Measurements from ENCODE around the gene MACROD2.
"Not testable (repeated sequence)": the region's sequence is repeated elsewhere in the genome, so short reads cannot be mapped to it uniquely, and the experiment has no call there.

MACROD2 gene

DNA sequence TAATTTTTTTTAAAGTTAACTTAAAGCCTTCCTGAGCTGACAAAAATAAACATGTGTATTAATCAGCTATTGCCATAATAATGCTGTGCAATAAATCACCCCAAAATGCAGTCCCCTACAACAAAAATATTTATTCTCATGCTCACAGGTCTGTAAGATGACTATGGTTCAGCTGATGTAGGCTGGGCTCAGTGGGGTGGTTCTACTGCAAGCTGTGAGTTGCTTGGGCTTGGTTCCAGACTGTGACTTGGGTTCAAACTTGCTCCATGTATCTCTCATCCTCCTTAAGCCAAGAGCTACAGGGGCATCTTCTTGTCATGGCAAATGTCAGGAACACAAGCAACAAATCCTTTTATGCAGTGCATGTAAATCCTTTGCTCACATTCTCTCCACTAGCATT, 1933.6 kb downstream of the MACROD2 start:
- DNase-seq (ENCODE audit: extremely low read depth in 1 of 2, low read depth in 1 of 2): no peak

DNA sequence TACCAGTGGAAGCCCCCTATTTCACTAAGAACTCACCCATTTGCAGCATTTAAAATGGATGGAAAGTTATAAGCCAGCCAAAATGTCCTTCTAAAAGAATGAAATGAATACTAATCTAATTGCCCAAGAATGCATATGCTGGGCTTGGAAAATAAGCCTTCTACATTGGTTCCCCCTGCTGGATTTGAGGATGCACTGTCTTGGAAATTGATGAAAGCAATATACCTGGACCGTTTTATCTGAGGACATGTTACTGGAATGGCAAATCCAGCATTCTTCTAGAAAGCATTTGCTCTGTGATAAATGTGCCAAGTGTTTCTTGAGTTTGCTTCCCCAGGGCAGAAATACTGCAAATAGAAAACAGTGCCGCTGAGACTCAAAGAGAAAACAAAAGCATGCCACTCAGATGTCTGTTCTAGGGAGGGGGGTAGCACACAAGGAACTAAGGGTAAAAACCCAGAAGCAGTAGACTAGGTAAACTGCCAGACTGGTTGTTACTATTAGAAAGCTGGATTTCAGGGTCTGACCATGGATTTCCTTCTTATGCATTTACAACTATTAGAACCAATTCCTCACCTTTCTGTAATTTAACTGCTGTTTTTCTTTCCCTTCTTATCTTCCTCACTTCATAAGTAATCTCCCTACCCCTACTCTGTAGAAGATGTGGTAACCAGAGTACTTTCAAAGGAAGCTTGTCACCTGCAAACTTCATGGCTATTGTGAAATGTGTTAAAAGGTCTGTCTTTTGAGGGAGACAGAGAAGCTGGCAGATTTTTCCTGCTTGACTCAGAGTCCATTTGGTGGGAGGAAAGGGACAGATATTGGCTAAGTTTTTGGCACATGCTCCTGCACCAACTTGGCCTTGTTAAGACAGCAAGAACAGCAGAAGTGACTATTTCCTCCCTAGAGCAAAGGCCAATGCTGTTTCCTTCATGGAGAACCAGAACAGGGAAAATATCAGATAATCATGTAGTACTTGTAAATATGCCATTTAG, 1935.3 kb downstream of the MACROD2 start:
- DNase-seq (ENCODE audit: extremely low read depth in 1 of 2, low read depth in 1 of 2): no peak

DNA sequence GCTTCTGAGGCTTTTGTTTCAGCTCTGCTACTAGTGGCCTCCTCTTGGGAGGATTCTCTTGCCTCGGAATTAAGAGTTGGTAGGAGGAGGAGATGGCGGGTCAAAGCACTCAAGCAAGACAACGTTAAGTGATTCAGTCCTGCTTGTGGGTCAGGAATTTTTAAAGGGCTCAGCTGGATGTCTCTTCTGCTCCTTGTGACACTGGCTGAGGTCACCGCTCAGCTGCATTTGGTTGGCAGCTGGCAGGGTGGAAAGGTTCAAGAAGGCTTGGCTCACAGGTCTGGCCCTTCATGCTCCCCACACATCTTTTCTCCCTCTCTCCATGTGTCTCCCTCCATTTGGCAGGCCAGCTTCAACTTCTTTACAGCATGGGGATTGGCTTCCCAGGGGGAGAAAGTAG, 1936.6 kb downstream of the MACROD2 start:
- no peak for DNase-seq (ENCODE audit: extremely low read depth in 1 of 2, low read depth in 1 of 2)

DNA sequence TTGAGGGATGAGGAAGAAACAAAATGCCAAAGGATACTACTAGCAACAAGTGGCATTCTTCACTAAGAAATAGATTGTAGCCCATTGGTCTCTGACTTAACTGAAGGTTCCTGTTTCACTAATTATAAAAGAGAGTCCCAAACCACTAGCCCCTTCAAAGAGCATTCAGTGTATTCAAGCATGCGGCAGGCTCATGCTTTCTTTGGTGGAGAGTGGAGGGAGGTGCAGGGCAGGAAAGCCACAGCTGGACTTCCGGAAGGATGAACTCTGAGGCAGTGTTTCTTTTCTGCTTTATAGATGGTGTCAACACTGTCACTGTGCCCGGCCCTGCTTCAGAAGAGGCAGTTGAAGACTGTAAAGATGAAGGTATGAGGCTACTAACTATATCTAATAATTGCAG, 1941.9 kb downstream of the MACROD2 start:
- DNase-seq (ENCODE audit: extremely low read depth in 1 of 2, low read depth in 1 of 2): no peak

DNA sequence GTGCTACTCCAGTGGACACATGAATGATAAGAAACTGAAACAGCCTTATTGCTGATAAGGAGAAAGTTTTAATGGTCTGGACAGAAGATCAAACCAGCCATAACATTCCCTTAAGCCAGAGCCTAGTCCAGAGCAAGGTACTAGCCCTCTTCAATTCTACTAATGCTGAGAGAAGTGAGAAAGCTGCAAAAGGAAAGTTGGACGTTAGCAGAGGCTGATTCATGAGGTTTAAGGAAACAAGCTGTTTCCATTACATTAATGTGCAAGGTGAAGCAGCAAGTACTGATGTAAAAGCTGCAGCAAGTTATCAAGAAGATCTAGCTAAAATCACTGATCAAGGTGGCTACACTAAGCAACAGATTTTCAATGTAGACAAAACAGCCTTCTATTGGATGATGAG, 1943.5 kb downstream of the MACROD2 start:
- no peak for DNase-seq (ENCODE audit: extremely low read depth in 1 of 2, low read depth in 1 of 2)

DNA sequence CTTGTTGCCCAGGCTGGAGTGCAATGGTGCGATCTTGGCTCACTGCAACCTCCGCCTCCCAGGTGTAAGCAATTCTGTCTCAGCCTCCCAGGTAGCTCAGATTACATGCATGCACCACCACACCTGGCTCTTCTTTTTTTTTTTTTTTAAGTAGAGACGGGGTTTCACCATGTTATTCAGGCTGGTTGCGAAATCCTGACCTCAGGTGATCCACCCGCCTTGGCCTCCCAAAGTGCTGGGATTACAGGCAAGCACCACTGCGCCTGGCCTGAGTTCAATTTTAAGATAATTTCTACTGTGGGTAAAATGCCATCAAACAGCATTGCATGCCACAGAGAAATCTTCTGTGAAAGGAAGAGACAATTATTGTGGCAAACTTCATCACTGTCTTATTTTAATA, 1944.8 kb downstream of the MACROD2 start:
- no peak for DNase-seq (ENCODE audit: extremely low read depth in 1 of 2, low read depth in 1 of 2)

DNA sequence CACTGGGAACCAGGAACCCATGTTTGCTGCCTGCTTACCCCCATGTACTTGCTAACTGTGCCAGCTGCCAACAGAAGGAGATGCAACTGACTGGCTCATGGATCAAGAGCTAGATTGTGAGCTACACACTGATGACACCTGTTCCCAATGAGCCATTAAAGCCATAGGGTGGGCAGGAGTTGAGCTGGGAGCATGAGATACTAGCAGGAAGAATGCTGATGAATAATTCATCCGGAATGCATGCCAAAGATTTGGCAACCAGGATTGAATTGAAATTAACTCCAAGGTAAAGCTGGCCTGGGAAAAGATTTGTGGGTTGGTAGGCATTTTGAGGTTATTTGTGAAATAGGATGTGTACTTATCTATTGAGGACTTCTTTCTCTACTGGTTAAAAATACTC, 1946.8 kb downstream of the MACROD2 start:
- no peak for DNase-seq (ENCODE audit: extremely low read depth in 1 of 2, low read depth in 1 of 2)

DNA sequence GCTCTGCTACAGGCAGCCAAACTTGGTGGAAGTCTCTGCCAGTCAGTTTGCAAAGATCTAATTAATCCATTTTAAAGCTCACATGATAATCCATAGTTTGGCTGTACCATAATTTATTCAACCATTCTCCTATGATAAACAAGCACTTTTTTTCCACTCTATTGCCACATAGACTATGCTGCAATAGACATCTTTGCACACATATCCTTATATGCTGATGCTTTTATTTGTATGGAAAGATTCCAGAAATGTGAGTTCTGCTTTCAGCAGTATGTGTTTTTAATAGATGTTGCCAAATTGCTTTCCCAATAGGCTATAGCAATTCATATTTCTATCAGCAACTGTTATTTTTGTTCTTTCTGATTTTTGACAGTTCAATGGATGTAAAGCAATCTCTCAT, 1950.0 kb downstream of the MACROD2 start:
- DNase-seq (ENCODE audit: extremely low read depth in 1 of 2, low read depth in 1 of 2): no peak

DNA sequence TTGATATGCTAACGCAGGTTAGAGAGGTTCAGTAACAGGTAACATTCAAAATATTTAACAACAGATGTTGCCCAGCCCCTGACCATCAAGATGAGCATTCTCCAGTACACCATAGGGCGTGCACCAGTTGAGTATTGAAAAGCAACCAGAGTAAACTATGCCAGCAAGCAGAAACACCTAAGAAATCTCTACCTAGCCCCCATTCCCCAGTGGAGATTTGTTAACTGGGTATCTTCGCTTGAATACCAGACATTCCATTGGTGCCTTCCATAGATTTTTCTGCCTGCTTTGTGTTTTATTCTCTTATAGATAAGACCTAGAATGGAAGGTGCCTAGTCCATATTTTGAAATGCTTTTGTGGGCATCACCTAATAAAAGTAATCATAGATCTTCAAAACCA, 1954.1 kb downstream of the MACROD2 start:
- DNase-seq (ENCODE audit: extremely low read depth in 1 of 2, low read depth in 1 of 2): no peak

DNA sequence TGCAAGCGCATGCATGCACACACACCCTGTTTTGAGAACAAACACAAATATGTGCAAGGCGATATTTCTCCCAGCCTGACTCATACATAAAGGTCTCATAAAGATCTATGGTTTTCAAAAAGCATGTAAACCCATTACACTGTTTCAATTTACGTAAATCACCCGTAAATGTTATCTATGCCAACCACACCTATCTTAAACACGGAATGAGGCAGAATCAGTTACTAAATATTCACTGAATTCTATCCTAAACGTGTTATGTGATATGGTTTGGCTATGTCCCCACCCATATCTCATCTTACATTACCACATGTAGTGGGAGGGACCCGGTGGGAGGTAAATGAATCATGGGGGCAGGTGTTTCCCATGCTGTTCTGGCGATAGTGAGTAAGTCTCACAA, 1956.3 kb downstream of the MACROD2 start:
- DNase-seq (ENCODE audit: extremely low read depth in 1 of 2, low read depth in 1 of 2): no peak

DNA sequence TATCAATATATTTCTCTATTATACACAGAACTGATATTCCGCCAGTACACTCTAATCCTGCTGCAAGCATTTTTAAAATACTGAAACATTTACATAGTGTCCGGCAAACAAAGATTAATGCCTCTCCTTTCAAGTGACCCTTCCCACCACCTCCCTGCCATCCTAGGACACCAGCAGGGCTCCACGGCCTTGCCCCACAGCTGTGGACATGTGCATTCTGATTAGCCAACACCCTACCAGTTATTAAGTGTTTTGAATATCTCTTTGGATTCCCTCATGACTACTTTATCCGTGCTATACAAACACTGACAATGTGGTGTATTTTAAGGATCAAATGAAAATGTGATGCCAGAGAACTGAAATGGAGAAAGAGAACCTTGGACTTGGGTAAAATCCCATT, 1962.8 kb downstream of the MACROD2 start:
- no peak for DNase-seq (ENCODE audit: extremely low read depth in 1 of 2, low read depth in 1 of 2)

DNA sequence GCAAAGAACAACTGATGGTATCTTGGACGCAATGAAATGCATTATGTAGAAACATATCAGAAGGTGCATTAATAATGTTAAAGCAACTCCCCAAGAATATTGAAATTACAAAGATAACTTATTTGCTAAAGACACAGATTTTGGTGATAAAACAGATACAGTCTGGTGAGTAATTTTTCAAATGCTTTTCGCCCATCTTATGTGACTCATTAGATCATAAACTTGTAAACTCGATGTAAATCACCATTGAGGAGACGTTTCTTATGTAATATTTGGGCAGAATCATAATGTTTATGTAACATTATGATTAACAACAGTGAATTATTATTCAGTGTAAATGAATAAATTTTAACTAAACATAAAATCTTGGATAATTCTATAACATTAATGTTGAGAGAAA, 1969.8 kb downstream of the MACROD2 start:
- no peak for DNase-seq (ENCODE audit: extremely low read depth in 1 of 2, low read depth in 1 of 2)

DNA sequence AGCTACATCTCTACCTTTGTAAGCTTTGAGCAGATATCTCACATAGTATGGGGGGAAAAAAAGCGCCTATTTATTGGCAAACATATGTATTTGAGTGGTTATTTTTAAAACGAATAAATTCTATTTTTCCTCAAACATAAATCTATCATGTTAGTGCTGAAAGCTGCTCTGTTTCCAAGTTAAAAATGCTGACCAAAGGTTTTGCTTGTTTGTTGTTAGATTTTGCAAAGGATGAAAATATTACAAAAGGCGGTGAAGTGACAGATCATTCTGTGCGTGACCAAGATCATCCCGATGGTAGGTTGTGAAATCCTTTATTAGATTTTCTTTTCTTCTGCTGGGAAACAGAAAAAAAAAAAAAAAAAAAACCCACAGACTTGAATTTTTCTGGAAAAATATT, 1972.0 kb downstream of the MACROD2 start:
- no peak for DNase-seq (ENCODE audit: extremely low read depth in 1 of 2, low read depth in 1 of 2)

DNA sequence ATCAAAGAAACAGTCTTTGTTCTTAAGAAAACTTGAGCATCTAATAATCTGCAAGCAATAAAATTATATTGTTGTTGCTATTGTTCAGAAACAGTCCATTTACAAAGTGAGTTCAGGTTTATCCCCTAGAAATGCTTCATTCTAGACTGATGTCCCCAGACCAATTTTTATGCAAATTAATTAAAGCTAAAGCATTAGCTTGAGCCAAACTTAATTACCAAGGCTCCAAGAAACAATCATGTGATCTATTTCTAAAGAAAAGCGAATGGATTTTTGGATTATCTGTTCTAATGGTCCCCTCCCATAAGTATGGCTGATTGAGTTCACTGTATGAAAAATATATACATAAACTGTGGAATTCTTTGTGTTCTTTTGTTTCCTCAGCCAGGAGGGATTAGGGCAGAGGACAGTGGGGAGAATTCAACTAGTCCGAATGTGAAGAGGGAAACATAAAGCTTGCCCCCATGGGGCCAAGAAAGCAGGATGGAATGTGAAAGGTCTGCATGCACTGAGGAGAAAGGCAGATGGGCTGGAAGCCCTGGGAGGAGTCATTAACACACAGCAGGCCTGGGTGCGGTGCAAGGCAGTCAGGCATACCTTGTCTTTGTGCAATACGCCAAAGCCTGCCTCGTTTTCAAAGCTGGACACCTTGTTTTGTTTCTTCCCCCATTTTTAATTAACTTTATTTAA, 1980.9 kb downstream of the MACROD2 start:
- DNase-seq (ENCODE audit: extremely low read depth in 1 of 2, low read depth in 1 of 2): no peak

DNA sequence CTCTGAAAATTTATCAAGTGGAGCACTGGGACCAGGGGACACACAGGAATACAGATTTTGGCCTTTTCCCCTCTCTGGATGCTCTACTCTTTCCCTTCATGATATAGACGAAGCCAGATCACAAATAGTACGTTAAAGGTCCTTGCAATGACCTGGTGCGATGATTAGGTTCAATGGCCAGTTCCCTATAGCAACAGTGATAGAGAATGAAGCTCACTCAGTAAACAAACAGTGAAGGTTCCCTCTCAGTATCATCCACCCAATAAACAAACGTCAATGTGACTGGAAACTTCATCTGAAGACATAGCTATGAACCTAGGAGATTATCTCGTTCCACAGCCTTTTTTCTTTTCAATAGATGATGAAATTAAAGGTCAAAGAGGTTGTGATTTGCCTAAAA, 1981.7 kb downstream of the MACROD2 start:
- no peak for DNase-seq (ENCODE audit: extremely low read depth in 1 of 2, low read depth in 1 of 2)

DNA sequence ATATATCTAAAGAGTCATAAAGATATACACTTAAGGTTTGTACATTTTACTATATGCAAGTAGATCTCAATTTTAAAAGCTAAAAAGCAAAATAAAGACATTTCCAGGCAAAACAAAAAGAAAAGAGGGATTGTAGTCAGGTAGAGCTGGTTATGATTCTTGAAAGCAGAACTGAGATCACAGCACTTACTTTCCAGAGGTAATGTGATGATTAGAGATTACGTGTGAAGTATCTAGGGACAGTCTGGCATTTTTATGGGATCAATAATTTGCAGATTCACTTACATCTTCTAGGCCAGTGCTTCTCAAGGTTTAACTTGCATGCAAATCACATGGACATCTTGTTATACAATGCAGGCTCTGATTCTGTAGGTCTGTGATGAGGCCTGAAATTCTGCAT, 1982.4 kb downstream of the MACROD2 start:
- no peak for DNase-seq (ENCODE audit: extremely low read depth in 1 of 2, low read depth in 1 of 2)

DNA sequence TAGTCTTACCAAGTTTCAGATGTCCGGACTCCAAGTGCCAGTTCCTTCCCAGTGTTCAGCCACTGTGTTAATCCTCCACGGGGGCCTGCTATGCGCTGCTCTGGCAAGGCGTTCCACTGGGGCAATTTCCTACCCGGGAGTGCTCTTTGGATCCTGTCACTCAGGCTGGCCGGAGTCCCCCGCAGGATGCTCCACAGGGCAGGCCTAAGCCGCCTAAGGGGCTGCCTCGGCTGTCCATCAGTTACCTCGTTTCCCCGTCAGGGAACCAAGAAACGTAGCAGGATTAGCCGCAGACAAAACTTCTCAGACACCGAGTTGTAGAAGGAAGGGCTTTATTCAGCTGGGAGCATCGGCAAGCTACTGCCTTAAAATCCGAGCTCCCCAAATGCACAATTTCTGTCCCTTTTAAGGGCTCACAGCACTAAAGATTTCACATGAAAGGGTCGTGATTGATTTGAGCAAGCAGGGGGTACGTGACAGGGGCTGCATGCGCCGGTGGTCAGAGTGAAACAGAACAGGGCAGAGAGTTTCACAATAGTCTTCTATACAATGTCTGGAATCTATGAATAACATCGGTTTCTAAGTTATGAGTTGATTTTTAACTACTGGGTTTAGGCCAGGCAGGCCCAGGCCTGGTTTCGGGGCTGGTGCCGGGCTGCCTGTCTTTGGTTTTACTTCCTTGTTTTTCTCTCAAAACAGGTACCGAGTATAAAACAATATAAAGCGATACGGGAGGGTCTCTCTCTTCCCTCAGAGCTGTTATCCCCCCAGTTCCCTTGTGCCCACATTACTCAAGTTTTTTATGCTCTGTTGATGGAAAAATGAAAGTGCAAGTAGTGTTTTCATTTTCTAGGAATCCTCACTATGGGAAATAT, 1990.4 kb downstream of the MACROD2 start:
- DNase-seq (ENCODE audit: extremely low read depth in 1 of 2, low read depth in 1 of 2): not testable (repeated sequence)

DNA sequence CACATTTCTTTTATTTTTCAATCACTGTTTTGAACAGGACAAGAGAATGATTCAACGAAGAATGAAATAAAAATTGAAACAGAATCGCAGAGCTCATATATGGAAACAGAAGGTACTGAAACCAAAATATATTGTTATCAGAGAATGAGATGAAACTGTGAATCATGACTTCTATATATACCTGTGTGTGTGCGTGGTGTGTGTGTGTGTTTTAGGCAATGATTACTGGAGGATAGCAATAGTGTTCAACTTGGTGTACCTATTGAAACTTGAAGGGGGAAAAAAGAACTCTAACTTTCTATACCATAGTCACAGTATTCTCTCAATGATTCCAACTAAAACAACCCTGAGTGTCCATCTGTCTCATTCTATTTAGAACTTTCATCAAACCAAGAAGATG, 1991.4 kb downstream of the MACROD2 start:
- no peak for DNase-seq (ENCODE audit: extremely low read depth in 1 of 2, low read depth in 1 of 2)

DNA sequence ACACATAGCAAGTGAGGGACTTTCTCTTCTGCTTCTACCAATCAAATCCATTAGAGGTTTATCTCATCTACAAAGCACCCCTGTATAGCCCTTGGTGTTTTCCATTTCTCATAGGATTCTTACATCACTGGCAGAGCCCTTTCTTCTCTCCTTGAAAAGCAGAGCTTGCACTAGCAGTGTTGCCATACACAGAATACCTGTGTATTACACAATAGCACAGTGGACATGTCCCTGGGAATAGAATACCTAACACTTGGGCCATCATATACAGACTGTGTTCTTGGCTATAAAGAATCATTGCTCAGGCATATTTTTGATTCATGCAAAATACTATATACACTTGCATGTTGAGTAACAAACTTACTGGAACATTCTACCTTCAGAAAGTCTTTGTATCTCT, 1996.0 kb downstream of the MACROD2 start:
- no peak for DNase-seq (ENCODE audit: extremely low read depth in 1 of 2, low read depth in 1 of 2)

DNA sequence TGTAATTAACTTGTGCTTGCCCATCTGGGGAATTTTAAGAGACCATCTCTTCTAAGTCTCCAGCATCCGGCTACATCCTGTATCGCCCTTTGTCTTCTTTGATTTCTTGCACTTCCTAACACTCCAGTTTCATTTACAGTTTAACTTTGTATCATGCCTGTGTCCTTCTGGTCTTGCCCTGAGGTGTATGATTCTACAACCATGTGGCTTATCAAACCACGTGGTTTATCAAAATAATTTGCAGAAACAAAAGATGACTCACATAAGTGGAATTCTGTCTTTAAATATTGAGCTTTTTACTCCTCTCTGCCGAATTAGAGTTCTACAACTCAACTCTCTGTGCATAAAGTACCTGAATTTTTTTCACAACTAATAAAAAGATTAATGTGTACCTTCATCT, 1997.2 kb downstream of the MACROD2 start:
- DNase-seq (ENCODE audit: extremely low read depth in 1 of 2, low read depth in 1 of 2): no peak

DNA sequence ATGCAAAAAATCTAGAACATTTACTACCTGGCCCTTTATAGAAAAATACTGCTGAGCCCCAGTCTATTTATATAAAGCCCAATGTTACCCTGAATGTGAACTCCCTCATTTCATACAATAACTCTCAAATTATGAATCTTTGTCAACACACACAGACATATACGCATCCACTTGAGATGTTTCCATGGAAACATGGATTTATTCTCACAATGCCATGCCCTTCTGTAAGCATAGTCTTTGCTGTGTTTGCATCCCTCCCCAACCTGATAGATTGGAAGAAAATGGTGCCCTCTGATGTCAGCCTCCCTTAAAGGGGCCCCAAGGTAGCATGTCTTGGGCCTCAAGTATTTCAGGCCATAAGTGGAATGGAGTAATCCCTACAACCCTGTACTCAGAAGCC, 2004.8 kb downstream of the MACROD2 start:
- no peak for DNase-seq (ENCODE audit: extremely low read depth in 1 of 2, low read depth in 1 of 2)
